Liver (tissue), 9 donors: ENCODE results near the gene GPR132. TPM values are rescaled to one million over a fixed set of nuclear protein-coding genes. Genes with fewer than 3 reads are reported as not detected.

Experiments used
- DNase-seq: peaks from one replicate; pipeline ENCODE4 v3.0.0-alpha.2; 2017; ENCODE audit warnings: low spot score
- H3K27ac ChIP-seq, 2 donors: one replicate each; pipeline ENCODE4 v1.7.0; 2013; ENCODE audit warnings: inconsistent platforms in 2 of 2, low read length in 2 of 2, control low read depth in 1 of 2, low read depth in 1 of 2, mild to moderate bottlenecking in 1 of 2
- H3K27me3 ChIP-seq, 4 donors: one replicate each; pipeline versions ENCODE4 v1.6.1 to v1.7.0; 2013; ENCODE audit warnings: low read length in 3 of 4, inconsistent platforms in 1 of 4, mild to moderate bottlenecking in 1 of 4, moderate library complexity in 1 of 4; ENCODE audit not compliant: control insufficient read depth in 4 of 4, insufficient read depth in 4 of 4
- H3K36me3 ChIP-seq, 4 donors: one replicate each; pipeline versions ENCODE4 v1.6.1 to v1.7.0; 2013; ENCODE audit warnings: low read length in 3 of 4, mild to moderate bottlenecking in 3 of 4, low read depth in 1 of 4, moderate library complexity in 1 of 4; ENCODE audit not compliant: control insufficient read depth in 4 of 4, insufficient read depth in 3 of 4
- H3K4me1 ChIP-seq, 4 donors: one replicate each; pipeline versions ENCODE4 v1.6.1 to v1.7.0; 2013; ENCODE audit warnings: low read length in 3 of 4, mild to moderate bottlenecking in 3 of 4, moderate library complexity in 1 of 4; ENCODE audit not compliant: control insufficient read depth in 4 of 4, insufficient read depth in 4 of 4
- H3K4me3 ChIP-seq, 3 donors: one replicate each; pipeline versions ENCODE4 v1.6.1 to v1.7.0; 2013; ENCODE audit warnings: low read length in 3 of 3, control low read depth in 1 of 3, low read depth in 1 of 3, mild to moderate bottlenecking in 1 of 3
- H3K9ac ChIP-seq, 2 donors: one replicate each; pipeline ENCODE4 v1.7.0; 2013; ENCODE audit warnings: low read length in 2 of 2, mild to moderate bottlenecking in 2 of 2, moderate library complexity in 2 of 2, control low read depth in 1 of 2, low read depth in 1 of 2
- H3K9me3 ChIP-seq, 4 donors: one replicate each; pipeline versions ENCODE4 v1.6.1 to v1.7.0; 2013; ENCODE audit warnings: low read length in 3 of 4; ENCODE audit not compliant: control insufficient read depth in 4 of 4
- ATF3 ChIP-seq: IDR thresholded peaks from 2 replicates; pipeline ENCODE4 v1.6.1; 2016; ENCODE audit warnings: antibody characterized with exemption
- EGR1 ChIP-seq, 2 donors: IDR thresholded peaks; 2 replicates each; pipeline ENCODE4 v1.6.1; 2016 to 2018; ENCODE audit warnings: antibody characterized with exemption in 2 of 2, low read depth in 2 of 2
- FOXA1 ChIP-seq: IDR thresholded peaks from 2 replicates; pipeline ENCODE4 v1.6.1; 2016; ENCODE audit warnings: antibody characterized with exemption
- FOXA2 ChIP-seq: IDR thresholded peaks from 2 replicates; pipeline ENCODE4 v1.6.1; 2016; ENCODE audit warnings: antibody characterized with exemption
- GABPA ChIP-seq, 2 donors: IDR thresholded peaks in 1 of 2; conservative IDR thresholded peaks in 1 of 2; 2 replicates each; pipeline ENCODE4 v1.6.1; 2016; ENCODE audit warnings: antibody characterized with exemption in 2 of 2, mild to moderate bottlenecking in 1 of 2, moderate library complexity in 1 of 2
- HNF4A ChIP-seq, 2 donors: conservative IDR thresholded peaks; 2 replicates each; pipeline ENCODE4 v1.6.1; 2016; ENCODE audit warnings: antibody characterized with exemption in 2 of 2, mild to moderate bottlenecking in 2 of 2
- HNF4G ChIP-seq: IDR thresholded peaks from 2 replicates; pipeline ENCODE4 v1.6.1; 2016; ENCODE audit warnings: antibody characterized with exemption
- JUND ChIP-seq, 2 donors: IDR thresholded peaks; 2 replicates each; pipeline ENCODE4 v1.6.1; 2016; ENCODE audit warnings: antibody characterized with exemption in 2 of 2
- NR2F2 ChIP-seq: IDR thresholded peaks from 2 replicates; pipeline ENCODE4 v1.6.1; 2016; ENCODE audit warnings: antibody characterized with exemption
- RAD21 ChIP-seq, 2 donors: IDR thresholded peaks; 2 replicates each; pipeline ENCODE4 v1.6.1; 2016; ENCODE audit warnings: antibody characterized with exemption in 2 of 2, mild to moderate bottlenecking in 2 of 2
- RXRA ChIP-seq, 2 donors: IDR thresholded peaks; 2 replicates each; pipeline ENCODE4 v1.6.1; 2017 to 2018; ENCODE audit warnings: antibody characterized with exemption in 2 of 2, mild to moderate bottlenecking in 1 of 2
- SP1 ChIP-seq: IDR thresholded peaks from 2 replicates; pipeline ENCODE4 v1.6.1; 2018; ENCODE audit warnings: antibody characterized with exemption, mild to moderate bottlenecking
- TAF1 ChIP-seq: conservative IDR thresholded peaks from 2 replicates; pipeline ENCODE4 v1.6.1; 2016; ENCODE audit warnings: antibody characterized with exemption, mild to moderate bottlenecking
- YY1 ChIP-seq: IDR thresholded peaks from 2 replicates; pipeline ENCODE4 v1.6.1; 2016; ENCODE audit warnings: antibody characterized with exemption, mild to moderate bottlenecking
- ZBTB33 ChIP-seq: IDR thresholded peaks from 2 replicates; pipeline ENCODE4 v1.6.1; 2016; ENCODE audit warnings: antibody characterized with exemption
- WGBS: extraction: QIAGEN DNeasy Blood & Tissue Kit; methylation state at CpG from one replicate; pipeline ENCODE4 v1.1.7; 2013; 5-methylcytosine and 5-hydroxymethylcytosine counted together
- polyA plus RNA-seq, 2 donors: library from polyadenylated mRNA; stranded (reverse) in 1 of 2; unstranded in 1 of 2; fragments of 200-250 nt in 1 of 2; fragments of >200 nt in 1 of 2; fragmentation: Nextera tagmentation in 1 of 2; extraction: Ambion mirVana in 1 of 2; gene quantifications; one replicate each; pipeline versions ENCODE4 v1.2.1 to v1.2.3, GENCODE V29; 2013 to 2015
- total RNA-seq, 2 donors: library from RNA; depleted of rRNA; stranded (reverse); fragments of >200 nt; gene quantifications; one replicate each; pipeline ENCODE4 v1.2.3, GENCODE V29; 2014
- TF ChIP-seq, protein P1 (sequence below): fragments of 150-350 bp; IDR thresholded peaks from 2 replicates; pipeline ENCODE4 v1.5.1; 2017; ENCODE audit warnings: improper control_type of control experiment, low read depth, low read length; ENCODE audit not compliant: missing input control
- TF ChIP-seq, protein P2 (sequence below): IDR thresholded peaks from 2 replicates; pipeline ENCODE4 v1.6.1; 2016; ENCODE audit warnings: antibody characterized with exemption, mild to moderate bottlenecking
- donor health status: healthy.
- donor health status: healthy.
- donor health status: healthy.
- donor health status: healthy.
- donor health status: healthy.

The GPR132 gene
- total and polyA plus RNA-seq, 4 donors: 0.32 to 1.2 (median 0.75) TPM

DNA sequence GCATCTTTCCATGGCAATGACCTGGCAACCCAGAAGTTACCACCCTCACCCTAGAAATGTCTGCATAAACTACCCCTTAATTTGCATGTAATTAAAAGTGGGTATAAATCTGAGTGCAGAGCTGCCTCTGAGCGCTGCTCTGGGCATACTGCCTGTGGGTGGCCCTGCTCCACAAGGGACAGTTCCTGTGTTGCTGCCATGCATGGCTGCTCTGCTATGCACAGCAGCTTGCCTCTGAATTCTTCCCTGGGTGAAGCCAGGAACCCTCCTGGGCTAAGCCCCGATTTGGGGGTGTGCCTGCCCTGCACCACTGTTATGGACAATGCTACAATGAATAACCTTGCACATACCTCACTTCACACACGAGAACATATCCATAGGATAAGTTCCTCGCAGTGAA is 35.7 kb upstream of the GPR132 start:
- no peaks in the 10 kb centered on the region for H3K4me1 ChIP-seq
- no peak for DNase-seq
- no peak overlapping the region for H3K9ac ChIP-seq
- no peak overlapping the region for H3K27ac ChIP-seq
- no peaks in the 10 kb centered on the region for H3K36me3 ChIP-seq
- TF ChIP-seq SP1 (no peak), FOXA1 (no peak), EGR1 (IDR thresholded peaks at IDR 0.05; ENCODE audit: low read depth in 2 of 2) (no peak), YY1 (no peak)
- 85% methylated on average over 4 of the region's 4 CpGs for WGBS
- peaks cover 0 to 9% (median 4%) of the 10 kb centered on the region in 4 donors for H3K9me3 ChIP-seq
- no peak overlapping the region for H3K4me3 ChIP-seq
- peaks cover 0 to 4% (median 0%) of the 10 kb centered on the region in 4 donors for H3K27me3 ChIP-seq

GRCh38 chr14:105099778-105100177 is 34.5 kb upstream of the GPR132 start:
- Histone ChIP-seq H3K36me3 (no peaks in the 10 kb centered on the region), H3K4me3 (no peak overlapping the region), H3K27ac (no peak overlapping the region), H3K27me3 (no peaks in the 10 kb centered on the region), H3K4me1 (no peaks in the 10 kb centered on the region), H3K9me3 (peaks cover 0 to 9% (median 4%) of the 10 kb centered on the region in 4 donors), H3K9ac (no peak overlapping the region)
- DNase-seq: no peak
- TF ChIP-seq ATF3: no peak
- 74% methylated on average over 6 of the region's 6 CpGs for WGBS

DNA sequence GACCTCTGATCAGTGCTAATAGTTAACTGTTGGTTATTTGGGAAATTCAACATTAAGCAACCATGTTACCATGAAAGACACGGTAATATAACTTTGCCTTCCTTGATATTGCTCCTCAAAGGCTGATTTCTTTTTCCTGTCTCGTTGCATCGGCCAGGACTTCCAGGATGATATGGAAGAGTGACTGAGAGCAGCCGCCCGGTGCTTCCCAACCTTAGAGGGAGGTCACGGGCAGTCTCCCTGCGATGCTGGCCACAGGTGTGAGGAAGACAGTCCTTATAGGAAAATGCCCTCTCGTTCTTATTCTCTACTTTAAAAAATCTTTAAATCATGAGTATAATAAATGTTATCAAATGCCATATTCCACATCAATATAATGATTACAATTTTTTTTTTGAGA is 33.1 kb upstream of the GPR132 start:
- Histone ChIP-seq H3K4me3 (no peak overlapping the region), H3K4me1 (peaks cover 0 to 10% (median 6%) of the 10 kb centered on the region in 4 donors), H3K9ac (no peak overlapping the region), H3K36me3 (no peaks in the 10 kb centered on the region), H3K27me3 (peaks cover 0 to 2% (median 0%) of the 10 kb centered on the region in 4 donors), H3K9me3 (peaks cover 0 to 9% (median 4%) of the 10 kb centered on the region in 4 donors), H3K27ac (no peak overlapping the region)
- 86% methylated on average over 8 of the region's 8 CpGs for WGBS
- DNase-seq: no peak
- TF ChIP-seq TAF1: no peak
- no peak for TF ChIP-seq RXRA (IDR thresholded peaks at IDR 0.05)

GRCh38 chr14:105097794-105098127 is 32.5 kb upstream of the GPR132 start:
- Histone ChIP-seq H3K27ac (no peak overlapping the region), H3K4me3 (no peak overlapping the region), H3K4me1 (peaks cover 0 to 14% (median 7%) of the 10 kb centered on the region in 4 donors), H3K9me3 (peaks cover 0 to 9% (median 4%) of the 10 kb centered on the region in 4 donors), H3K36me3 (no peaks in the 10 kb centered on the region), H3K27me3 (peaks cover 0 to 2% (median 0%) of the 10 kb centered on the region in 4 donors), H3K9ac (no peak overlapping the region)
- DNase-seq: no peak
- WGBS: 82% methylated on average over 7 of the region's 7 CpGs
- TF ChIP-seq, protein P1, sequence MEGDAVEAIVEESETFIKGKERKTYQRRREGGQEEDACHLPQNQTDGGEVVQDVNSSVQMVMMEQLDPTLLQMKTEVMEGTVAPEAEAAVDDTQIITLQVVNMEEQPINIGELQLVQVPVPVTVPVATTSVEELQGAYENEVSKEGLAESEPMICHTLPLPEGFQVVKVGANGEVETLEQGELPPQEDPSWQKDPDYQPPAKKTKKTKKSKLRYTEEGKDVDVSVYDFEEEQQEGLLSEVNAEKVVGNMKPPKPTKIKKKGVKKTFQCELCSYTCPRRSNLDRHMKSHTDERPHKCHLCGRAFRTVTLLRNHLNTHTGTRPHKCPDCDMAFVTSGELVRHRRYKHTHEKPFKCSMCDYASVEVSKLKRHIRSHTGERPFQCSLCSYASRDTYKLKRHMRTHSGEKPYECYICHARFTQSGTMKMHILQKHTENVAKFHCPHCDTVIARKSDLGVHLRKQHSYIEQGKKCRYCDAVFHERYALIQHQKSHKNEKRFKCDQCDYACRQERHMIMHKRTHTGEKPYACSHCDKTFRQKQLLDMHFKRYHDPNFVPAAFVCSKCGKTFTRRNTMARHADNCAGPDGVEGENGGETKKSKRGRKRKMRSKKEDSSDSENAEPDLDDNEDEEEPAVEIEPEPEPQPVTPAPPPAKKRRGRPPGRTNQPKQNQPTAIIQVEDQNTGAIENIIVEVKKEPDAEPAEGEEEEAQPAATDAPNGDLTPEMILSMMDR: no peak
- no peak for TF ChIP-seq GABPA (IDR thresholded peaks at IDR 0.05 in 1 of 2, conservative IDR thresholded peaks at IDR 0.05 in 1 of 2)
- TF ChIP-seq, protein P2, sequence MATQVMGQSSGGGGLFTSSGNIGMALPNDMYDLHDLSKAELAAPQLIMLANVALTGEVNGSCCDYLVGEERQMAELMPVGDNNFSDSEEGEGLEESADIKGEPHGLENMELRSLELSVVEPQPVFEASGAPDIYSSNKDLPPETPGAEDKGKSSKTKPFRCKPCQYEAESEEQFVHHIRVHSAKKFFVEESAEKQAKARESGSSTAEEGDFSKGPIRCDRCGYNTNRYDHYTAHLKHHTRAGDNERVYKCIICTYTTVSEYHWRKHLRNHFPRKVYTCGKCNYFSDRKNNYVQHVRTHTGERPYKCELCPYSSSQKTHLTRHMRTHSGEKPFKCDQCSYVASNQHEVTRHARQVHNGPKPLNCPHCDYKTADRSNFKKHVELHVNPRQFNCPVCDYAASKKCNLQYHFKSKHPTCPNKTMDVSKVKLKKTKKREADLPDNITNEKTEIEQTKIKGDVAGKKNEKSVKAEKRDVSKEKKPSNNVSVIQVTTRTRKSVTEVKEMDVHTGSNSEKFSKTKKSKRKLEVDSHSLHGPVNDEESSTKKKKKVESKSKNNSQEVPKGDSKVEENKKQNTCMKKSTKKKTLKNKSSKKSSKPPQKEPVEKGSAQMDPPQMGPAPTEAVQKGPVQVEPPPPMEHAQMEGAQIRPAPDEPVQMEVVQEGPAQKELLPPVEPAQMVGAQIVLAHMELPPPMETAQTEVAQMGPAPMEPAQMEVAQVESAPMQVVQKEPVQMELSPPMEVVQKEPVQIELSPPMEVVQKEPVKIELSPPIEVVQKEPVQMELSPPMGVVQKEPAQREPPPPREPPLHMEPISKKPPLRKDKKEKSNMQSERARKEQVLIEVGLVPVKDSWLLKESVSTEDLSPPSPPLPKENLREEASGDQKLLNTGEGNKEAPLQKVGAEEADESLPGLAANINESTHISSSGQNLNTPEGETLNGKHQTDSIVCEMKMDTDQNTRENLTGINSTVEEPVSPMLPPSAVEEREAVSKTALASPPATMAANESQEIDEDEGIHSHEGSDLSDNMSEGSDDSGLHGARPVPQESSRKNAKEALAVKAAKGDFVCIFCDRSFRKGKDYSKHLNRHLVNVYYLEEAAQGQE: no peak
- no peak for TF ChIP-seq HNF4A (conservative IDR thresholded peaks at IDR 0.05)
- TF ChIP-seq ZBTB33: no peak
- no peak for TF ChIP-seq YY1
- TF ChIP-seq SP1: no peak
- no peak for TF ChIP-seq HNF4G
- no peak for TF ChIP-seq JUND (IDR thresholded peaks at IDR 0.05)
- TF ChIP-seq TAF1: no peak
- TF ChIP-seq RXRA (IDR thresholded peaks at IDR 0.05): no peak
- no peak for TF ChIP-seq EGR1 (IDR thresholded peaks at IDR 0.05; ENCODE audit: low read depth in 2 of 2)
- TF ChIP-seq ATF3: no peak
- no peak for TF ChIP-seq FOXA2
- TF ChIP-seq RAD21 (IDR thresholded peaks at IDR 0.05): no peak
- TF ChIP-seq NR2F2: no peak
